Measurements from ENCODE around the gene BTK. TPM values are rescaled to one million over a fixed set of nuclear protein-coding genes. Genes with fewer than 3 reads are reported as not detected.
A peak's percentile ranks its signal among the peaks of the same experiment; 100 is the strongest.
"Not testable (repeated sequence)": the region's sequence is repeated elsewhere in the genome, so short reads cannot be mapped to it uniquely, and the experiment has no call there.

The BTK gene
- total RNA-seq, 1 experiment from 2014 or later = not detected

DNA sequence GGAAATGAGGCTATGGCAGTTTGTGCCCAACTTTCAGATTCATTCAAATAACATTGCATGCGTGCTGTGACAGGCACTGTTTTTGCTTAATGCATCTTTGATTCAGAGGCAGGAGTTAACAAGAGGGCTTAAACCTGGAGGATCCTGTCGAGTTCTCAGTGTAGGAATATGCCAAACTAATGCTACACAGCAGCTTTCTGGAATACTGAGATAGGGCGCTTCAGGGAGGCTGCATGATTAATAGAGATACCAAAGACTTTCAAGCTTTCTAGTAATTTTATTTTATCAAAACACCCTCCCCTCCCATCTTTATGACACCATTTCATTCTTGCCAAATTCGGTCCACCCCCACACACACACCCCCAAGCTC is 36.8 kb downstream of the BTK start:
- in situ Hi-C loops (cut with HindIII; ENCODE audit: low sequenced_read_pairs) = no loop called here
- DNase-seq (ENCODE audit: low spot score) = no peak

DNA sequence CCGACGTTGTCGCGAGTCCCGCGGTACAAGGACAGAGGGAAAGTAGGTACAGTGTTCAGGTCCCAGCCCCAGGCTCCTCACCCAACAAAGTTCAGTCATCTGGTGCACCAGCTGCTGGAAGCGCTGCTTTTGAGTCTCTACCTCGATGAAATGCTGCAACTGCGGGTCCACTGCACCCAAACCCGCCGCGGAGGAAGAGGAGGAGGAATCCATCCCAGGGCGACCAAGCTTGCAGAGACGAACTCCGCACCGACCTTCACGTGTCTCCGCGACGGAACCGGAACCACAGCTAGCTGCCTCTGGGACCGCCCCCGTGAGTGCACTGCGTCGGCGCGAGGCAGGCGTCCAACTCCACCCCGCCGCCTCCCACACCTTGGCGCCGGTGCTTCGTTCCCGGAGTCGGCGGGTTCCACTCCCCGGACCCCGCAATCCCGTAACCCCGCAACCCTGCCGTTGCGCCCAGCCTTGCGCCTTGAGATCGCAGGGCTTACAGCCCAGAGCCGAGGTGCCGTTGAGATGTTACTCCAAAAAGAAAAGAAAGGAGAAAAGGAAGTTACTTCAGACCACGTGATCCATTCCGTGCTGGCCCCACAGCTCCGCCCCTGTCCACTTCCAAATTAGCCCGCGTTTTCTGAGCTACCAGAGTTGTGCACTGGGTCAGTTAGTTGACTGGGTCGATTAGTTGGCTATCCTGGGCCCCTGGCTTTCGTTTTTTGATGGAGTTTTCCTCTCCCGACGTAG is 37.4 kb downstream of the BTK start, which contains the start of gene TIMM8A:
Gene TIMM8A, minus strand, starts transcription at position 291 of the 741 bp plus-strand sequence. Its CDS starts 78 bp downstream, at position 213.
- in situ Hi-C loops (cut with HindIII; ENCODE audit: low sequenced_read_pairs) = no loop called here
- peak; percentile 75 for DNase-seq (ENCODE audit: low spot score)

DNA sequence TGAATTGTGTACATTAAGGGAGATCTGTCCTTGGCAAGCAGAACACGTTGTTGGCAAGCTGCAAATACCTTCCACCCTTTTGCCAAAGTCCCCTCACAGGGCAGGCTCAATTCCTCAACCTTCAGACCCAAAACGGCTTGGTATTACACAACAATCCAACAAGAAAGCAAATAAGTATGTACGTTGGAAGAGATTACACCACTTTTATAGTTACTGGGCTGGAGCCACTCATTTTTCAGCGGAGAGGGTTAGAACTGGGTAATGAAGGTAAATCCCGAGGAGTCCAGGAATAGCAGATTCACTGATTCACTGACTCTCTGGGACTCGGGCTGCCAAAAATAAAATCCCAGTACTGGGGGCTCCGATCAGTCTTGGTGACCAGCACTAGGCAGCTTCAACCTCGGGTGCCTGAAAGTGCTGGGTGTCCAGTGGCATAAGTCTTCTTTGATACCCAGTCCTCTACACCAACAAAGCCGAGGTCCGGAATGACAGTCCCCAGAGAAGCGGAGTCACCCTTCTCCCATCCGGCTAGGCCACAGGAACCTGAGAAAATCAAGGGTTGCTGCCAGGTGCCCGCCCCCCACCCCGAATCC is 38.0 kb downstream of the BTK start:
- DNase-seq (ENCODE audit: low spot score) = no peak
- in situ Hi-C loops (cut with HindIII; ENCODE audit: low sequenced_read_pairs) = no loop called here

DNA sequence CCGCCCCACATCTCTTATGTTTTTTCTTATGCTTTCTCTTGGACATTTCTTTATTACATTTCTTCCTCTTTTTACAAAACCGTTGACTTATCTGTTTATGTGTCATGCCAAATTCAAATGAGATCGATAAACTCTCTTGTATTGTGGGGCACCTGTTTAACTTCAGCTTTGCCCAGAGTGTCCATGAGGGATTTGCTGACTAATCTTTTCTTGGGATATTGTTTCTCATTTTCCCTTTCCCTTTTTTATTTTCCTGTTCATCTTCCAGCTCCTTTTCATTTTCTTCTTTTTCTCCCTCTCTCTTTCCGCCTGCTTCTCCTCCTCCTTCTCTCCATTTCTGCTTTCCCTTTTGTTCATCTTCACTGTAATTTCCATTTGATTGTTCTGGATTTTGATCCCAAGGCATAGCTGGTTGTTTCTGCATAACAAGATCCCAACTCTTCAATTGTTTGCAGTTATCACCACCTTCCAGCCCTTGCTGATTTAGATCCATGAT is 48.2 kb downstream of the BTK start:
- DNase-seq (ENCODE audit: low spot score) = no peak
- in situ Hi-C loops (cut with HindIII; ENCODE audit: low sequenced_read_pairs) = no loop called here

DNA sequence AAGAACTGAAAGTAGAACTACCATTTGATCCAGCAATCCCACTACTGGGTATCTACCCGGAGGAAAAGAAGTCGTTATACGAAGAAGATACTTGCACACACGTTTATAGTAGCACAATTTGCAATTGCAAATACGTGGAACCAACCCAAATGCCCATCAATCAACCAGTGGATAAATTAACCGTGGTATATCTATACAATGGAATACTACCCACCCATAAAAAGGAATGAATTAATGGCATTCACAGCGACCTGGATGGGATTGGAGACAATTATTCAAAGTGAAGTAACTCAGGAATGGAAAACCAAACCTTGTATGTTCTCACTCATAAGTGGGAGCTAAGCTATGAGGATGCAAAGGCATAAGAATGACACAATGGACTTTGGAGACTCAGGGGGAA is 51.7 kb downstream of the BTK start:
- in situ Hi-C loops (cut with HindIII; ENCODE audit: low sequenced_read_pairs); DNase-seq (ENCODE audit: low spot score): not testable (repeated sequence)

DNA sequence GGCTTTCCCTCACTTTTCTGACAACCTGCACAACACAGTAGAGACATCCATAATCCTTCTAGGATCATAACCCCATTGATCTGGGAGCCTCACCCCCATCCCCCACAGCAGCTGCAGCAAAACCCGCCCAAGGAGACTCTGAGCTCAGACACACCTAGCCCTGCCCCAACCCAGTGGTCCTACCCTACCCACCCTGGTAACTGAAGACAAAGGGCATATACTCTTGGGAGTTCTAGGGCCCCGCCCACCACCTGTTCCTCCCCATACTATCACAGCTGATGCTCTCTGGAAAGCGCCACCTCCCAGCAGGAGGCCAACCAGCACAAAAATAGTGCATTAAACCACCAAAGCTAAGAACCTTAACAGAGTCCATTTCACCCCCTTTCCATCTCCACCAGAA is 59.4 kb downstream of the BTK start:
- in situ Hi-C loops (cut with HindIII; ENCODE audit: low sequenced_read_pairs); DNase-seq (ENCODE audit: low spot score): not testable (repeated sequence)

DNA sequence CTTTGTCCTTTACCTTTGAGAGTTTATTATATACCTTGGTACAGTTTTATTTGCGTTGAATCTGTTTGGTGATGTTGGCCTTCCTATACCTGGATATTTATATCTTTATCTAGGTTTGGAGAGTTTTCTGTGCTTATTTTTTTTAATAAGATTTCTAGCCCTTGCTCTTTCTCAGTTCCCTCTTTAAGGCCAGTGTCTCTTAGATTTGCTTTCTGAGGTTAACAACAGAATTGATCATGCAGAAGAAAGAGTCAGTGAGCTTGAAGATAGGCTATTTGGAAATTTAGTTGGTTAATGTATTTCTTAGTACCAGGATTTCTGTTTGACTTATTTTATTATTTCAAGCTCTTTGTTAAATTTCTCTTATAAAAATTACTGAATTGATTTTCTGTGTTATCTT is 82.2 kb downstream of the BTK start:
- in situ Hi-C loops (cut with HindIII; ENCODE audit: low sequenced_read_pairs) = no loop called here
- DNase-seq (ENCODE audit: low spot score) = no peak

Other genes starting within 250 kb of the BTK start
- gene DRP2, start 166.4 kb downstream of the BTK start, total RNA-seq (2014; rRNA removed; shearing (Covaris generic)) = not detected in 2 replicates
- gene TAF7L, start 94.9 kb downstream of the BTK start, total RNA-seq (2014; rRNA removed; shearing (Covaris generic)) = not detected in 2 replicates
- gene TIMM8A, start 37.4 kb downstream of the BTK start, total RNA-seq (2014; rRNA removed; shearing (Covaris generic)) = 9.2 and 17.0 TPM in 2 replicates
- 415 and 688 TPM in 2 replicates for gene RPL36A, start 4.8 kb upstream of the BTK start, total RNA-seq (2014; rRNA removed; shearing (Covaris generic))
- gene GLA, start 21.7 kb upstream of the BTK start, total RNA-seq (2014; rRNA removed; shearing (Covaris generic)) = 80.4 and 86.3 TPM in 2 replicates
- gene HNRNPH2, start 22.0 kb upstream of the BTK start, total RNA-seq (2014; rRNA removed; shearing (Covaris generic)) = 44.3 and 54.6 TPM in 2 replicates
- not detected in 2 replicates for gene ARMCX4, start 99.3 kb upstream of the BTK start, total RNA-seq (2014; rRNA removed; shearing (Covaris generic))
- 0.25 and 1.1 TPM in 2 replicates for gene ARMCX1, start 164.4 kb upstream of the BTK start, total RNA-seq (2014; rRNA removed; shearing (Covaris generic))
- gene ARMCX6, start 231.8 kb upstream of the BTK start, total RNA-seq (2014; rRNA removed; shearing (Covaris generic)) = 33.3 and 50.2 TPM in 2 replicates
- gene ARMCX3, start 237.0 kb upstream of the BTK start, total RNA-seq (2014; rRNA removed; shearing (Covaris generic)) = 23.8 and 31.4 TPM in 2 replicates